Transverse colon (tissue), 4 donors: ENCODE measurements around the gene TNRC18. TPM values are rescaled to one million over a fixed set of nuclear protein-coding genes. Genes with fewer than 3 reads are reported as not detected.
"Not testable (repeated sequence)": the region's sequence is repeated elsewhere in the genome, so short reads cannot be mapped to it uniquely, and the experiment has no call there.

ENCODE experiments used
- DNase-seq: peaks from one replicate; pipeline ENCODE4 v3.0.0-alpha.2; 2019
- H3K27ac ChIP-seq, 4 donors: fragments of 200-600 bp; sonication (generic); 2 replicates each; pipeline ENCODE4 v1.5.1; 2016 to 2018; ENCODE audit warnings: inconsistent platforms in 4 of 4
- H3K27me3 ChIP-seq: fragments of 200-600 bp; sonication (generic); 2 replicates; pipeline ENCODE4 v1.5.1; 2017; ENCODE audit warnings: inconsistent platforms
- H3K36me3 ChIP-seq, 4 donors: fragments of 200-600 bp; sonication (generic); 2 replicates each; pipeline ENCODE4 v1.5.1; 2017 to 2019; ENCODE audit warnings: inconsistent platforms in 4 of 4
- H3K4me1 ChIP-seq, 4 donors: fragments of 200-600 bp; sonication (generic); 2 replicates each; pipeline ENCODE4 v1.5.1; 2017 to 2020; ENCODE audit warnings: inconsistent platforms in 4 of 4
- H3K4me3 ChIP-seq, 4 donors: fragments of 200-600 bp; sonication (generic); 1 replicate in 1 of 4; 2 replicates in 3 of 4; pipeline versions ENCODE4 v1.5.1 to v1.6.1; 2017 to 2019; ENCODE audit warnings: inconsistent platforms in 4 of 4
- H3K9me3 ChIP-seq, 2 donors: fragments of 200-600 bp; sonication (generic); 2 replicates each; pipeline ENCODE4 v1.5.1; 2017 to 2019; ENCODE audit warnings: inconsistent platforms in 2 of 2
- EP300 ChIP-seq: sonication (generic); formaldehyde crosslinking; IDR thresholded peaks from one replicate; pipeline ENCODE4 v1.6.1; 2017; ENCODE audit warnings: antibody characterized with exemption, low read depth
- POLR2A ChIP-seq: fragments of 450-650 bp; IDR thresholded peaks from one replicate; pipeline ENCODE4 v1.6.1; 2016; ENCODE audit warnings: antibody characterized with exemption, mild to moderate bottlenecking, moderate library complexity
- POLR2AphosphoS5 ChIP-seq, 3 donors: sonication (generic); formaldehyde crosslinking; IDR thresholded peaks; one replicate each; pipeline ENCODE4 v1.6.1; 2016; ENCODE audit warnings: antibody characterized with exemption in 3 of 3
- WGBS, 2 donors: methylation state at CpG; one replicate each; pipeline ENCODE4 v1.1.5; 2018; ENCODE audit warnings: low coverage in 1 of 2; 5-methylcytosine and 5-hydroxymethylcytosine counted together
- in situ Hi-C, 4 donors: fragments of 200-750 bp; cut with MboI; loops; one replicate each; pipeline versions ENCODE4 v1.15.0 to v1.15.1; 2017; ENCODE audit warnings: low sequenced_read_pairs in 3 of 4, low pct_ligation_motif_present in 1 of 4, low pct_unique_long_range_greater_than_20kb in 1 of 4
- intact Hi-C: fragments of 100-400 bp; cut with DNase I; formaldehyde crosslinking; loops from one replicate; pipeline ENCODE4 v1.15.1; 2023; ENCODE audit warnings: low total_unique reads
- total RNA-seq, 4 donors: library from RNA; depleted of rRNA; stranded (reverse); fragments of >200 nt; gene quantifications; one replicate each; pipeline ENCODE4 v1.1.0, GENCODE V29; 2016
- TF ChIP-seq, protein P1 (sequence below), 5 experiments: fragments of 200-600 bp in 3 of 5; fragments of 450-650 bp in 2 of 5; sonication (generic) in 3 of 5; IDR thresholded peaks; 1 replicate in 2 of 5; 2 replicates in 3 of 5; pipeline ENCODE4 v1.5.1; 2016 to 2017; ENCODE audit warnings: antibody characterized with exemption in 5 of 5, inconsistent platforms in 3 of 5, mild to moderate bottlenecking in 2 of 5, moderate library complexity in 1 of 5

The TNRC18 gene
- total RNA-seq, 4 donors from 2014 or later, result 91.2 to 430 (median 175) TPM

DNA sequence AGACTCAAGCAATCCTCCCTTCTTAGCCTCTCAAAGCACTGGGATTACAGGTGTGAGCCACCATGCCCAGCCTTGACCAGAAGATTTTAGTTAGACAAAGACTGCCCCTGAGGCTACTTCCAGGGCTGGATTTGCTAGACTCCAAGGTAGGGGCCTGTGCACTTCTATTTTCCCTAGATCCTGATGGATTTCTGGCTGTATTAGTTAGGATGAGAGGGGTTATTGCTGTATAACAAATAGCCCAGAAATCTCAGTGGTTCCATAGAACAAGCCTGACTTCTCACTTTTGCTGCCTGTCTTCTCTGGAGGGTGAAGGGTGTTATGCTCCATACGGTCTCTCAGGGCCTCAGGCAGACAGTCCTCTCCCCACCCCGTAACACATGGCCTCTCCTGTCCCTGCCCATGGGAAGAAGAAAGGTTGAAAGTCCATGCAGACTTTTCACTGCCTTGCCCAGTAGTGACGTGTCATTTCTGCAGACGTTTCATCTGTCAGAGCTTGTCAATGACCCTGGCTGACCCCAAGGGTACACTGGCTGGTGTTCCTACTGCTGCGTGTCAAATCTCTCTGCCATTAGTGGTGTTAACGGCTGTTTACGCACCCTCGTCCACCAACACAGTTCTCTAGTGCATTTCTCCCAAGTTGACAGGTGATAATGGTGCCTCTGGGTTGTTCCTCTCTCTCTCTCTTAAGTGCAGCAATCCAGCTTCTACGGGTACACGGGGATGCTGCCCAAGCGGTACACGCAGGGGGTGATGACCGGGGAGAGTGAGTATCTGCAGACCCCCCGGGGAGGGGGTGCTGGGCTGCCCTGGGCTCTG, 129.3 kb downstream of the TNRC18 start:
- intact Hi-C loops, result no loop called here
- 80 to 88% methylated on average over 1 to 14 of the region's 14 CpGs for WGBS, 2 donors

DNA sequence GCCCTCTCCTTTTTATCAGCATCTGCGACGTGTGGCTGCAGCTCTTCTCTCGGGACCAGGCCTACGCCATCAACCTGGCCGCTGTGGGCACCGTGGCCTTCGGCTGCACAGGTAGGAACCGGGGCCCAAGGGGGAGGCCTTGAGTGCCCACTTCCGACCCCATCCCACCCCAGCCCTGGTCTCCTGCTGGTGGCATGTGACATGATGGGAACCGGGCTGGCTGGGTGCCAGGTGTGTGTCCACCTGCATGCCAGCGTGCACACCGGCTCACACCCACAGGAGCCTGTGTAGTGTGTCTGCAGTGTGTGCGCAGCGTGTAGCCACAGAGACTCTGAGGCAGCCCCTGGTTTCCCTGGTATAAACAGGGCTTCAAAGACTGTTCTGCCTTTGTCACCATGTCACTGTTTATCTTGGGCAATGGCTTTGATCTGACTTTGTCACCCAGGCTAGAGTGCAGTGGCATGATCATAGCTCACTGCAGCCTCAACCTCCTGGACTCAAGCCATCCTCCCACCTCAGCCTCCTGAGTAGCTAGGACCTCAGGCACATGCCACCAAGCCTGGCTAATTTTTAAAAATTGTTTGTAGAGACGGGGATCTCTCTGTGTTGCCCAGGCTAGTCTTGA, 131.8 kb downstream of the TNRC18 start:
- H3K4me1 ChIP-seq, DNase-seq, H3K4me3 ChIP-seq, H3K27ac ChIP-seq, H3K36me3 ChIP-seq, in situ Hi-C loops, H3K27me3 ChIP-seq, H3K9me3 ChIP-seq, intact Hi-C loops: not testable (repeated sequence)
- 73% methylated on average over 15 of the region's 15 CpGs; no CpG with 5 or more reads in 1 of the 2 donors for WGBS, 2 donors

More for the DNA sequence above, 129.3 kb downstream of the TNRC18 start:
- H3K36me3 ChIP-seq, result no peaks in the 10 kb centered on the region
- H3K4me3 ChIP-seq, result no peak overlapping the region
- no peak for TF ChIP-seq EP300
- TF ChIP-seq, protein P1, sequence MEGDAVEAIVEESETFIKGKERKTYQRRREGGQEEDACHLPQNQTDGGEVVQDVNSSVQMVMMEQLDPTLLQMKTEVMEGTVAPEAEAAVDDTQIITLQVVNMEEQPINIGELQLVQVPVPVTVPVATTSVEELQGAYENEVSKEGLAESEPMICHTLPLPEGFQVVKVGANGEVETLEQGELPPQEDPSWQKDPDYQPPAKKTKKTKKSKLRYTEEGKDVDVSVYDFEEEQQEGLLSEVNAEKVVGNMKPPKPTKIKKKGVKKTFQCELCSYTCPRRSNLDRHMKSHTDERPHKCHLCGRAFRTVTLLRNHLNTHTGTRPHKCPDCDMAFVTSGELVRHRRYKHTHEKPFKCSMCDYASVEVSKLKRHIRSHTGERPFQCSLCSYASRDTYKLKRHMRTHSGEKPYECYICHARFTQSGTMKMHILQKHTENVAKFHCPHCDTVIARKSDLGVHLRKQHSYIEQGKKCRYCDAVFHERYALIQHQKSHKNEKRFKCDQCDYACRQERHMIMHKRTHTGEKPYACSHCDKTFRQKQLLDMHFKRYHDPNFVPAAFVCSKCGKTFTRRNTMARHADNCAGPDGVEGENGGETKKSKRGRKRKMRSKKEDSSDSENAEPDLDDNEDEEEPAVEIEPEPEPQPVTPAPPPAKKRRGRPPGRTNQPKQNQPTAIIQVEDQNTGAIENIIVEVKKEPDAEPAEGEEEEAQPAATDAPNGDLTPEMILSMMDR (IDR thresholded peaks at IDR 0.05), result no peak
- no peak for TF ChIP-seq POLR2AphosphoS5 (IDR thresholded peaks at IDR 0.05)
- no peak for TF ChIP-seq POLR2A
- no peaks in the 10 kb centered on the region for H3K9me3 ChIP-seq
- H3K4me1 ChIP-seq, result peaks cover 0 to under 1% (median 0%) of the 10 kb centered on the region in 4 donors
- no peak for DNase-seq
- no peak overlapping the region for H3K27ac ChIP-seq
- peaks cover 12% of the 10 kb centered on the region for H3K27me3 ChIP-seq
- in situ Hi-C loops, result no loop called here

DNA sequence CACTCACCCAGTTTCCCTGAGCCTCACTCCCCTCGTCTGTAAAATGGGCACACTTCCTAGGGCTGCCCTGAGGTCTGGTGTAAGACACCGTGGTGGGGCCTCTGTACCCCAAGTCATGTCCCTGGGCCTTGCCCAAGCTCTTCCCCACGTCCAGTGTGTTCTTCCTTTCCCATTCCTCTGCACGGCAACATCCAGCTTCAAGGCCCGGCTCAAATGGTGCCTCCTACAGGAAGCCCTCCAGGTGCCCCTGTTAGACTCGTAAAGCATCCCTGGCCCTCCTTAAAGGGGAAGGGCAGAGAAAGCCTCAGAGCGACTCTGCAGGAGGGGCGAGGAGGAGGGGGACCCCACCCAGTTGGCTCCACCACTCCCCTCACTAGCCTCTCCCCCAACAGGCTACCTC, 132.3 kb downstream of the TNRC18 start:
- WGBS, 2 donors, result 79% methylated on average over 8 of the region's 8 CpGs; no CpG with 5 or more reads in 1 of the 2 donors
- Histone ChIP-seq H3K27ac (no peak overlapping the region), H3K4me1 (peaks cover 0 to 4% (median 0%) of the 10 kb centered on the region in 4 donors), H3K36me3 (no peaks in the 10 kb centered on the region), H3K27me3 (no peaks in the 10 kb centered on the region), H3K9me3 (no peaks in the 10 kb centered on the region), H3K4me3 (no peak overlapping the region)
- TF ChIP-seq, protein P1 (IDR thresholded peaks at IDR 0.05), result no peak
- TF ChIP-seq POLR2AphosphoS5 (IDR thresholded peaks at IDR 0.05) (no peak), POLR2A (no peak), EP300 (no peak)
- in situ Hi-C loops, result no loop called here
- intact Hi-C loops, result no loop called here
- DNase-seq, result no peak

DNA sequence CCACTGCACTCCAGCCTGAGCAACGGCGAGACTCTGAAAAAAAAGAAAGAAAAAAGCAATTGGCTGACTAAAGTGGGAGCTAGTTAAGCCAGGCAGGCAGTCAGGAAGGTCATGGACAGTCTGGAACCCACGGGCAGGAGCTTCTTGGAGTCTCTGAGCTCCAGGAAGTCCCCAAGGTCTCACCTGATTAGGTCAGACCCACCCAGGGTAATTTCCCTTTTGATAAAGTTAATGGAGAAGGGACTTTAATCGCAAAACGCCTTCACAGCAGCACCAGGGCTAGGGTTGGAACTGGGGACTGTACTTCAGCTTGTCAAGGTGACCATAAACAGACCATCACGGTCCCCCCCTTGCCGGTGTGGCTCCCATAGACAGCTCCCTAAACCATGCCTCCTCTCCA, 134.3 kb downstream of the TNRC18 start:
- Histone ChIP-seq H3K27me3 (peaks cover 4% of the 10 kb centered on the region), H3K4me3 (no peak overlapping the region), H3K9me3 (no peaks in the 10 kb centered on the region), H3K27ac (no peak overlapping the region), H3K36me3 (no peaks in the 10 kb centered on the region), H3K4me1 (peaks cover 0 to 14% (median 5%) of the 10 kb centered on the region in 4 donors)
- no peak for DNase-seq
- WGBS, 2 donors, result 67 to 72% methylated on average over 3 to 7 of the region's 7 CpGs
- intact Hi-C loops, result no loop called here
- in situ Hi-C loops, result no loop called here
- TF ChIP-seq, protein P1 (IDR thresholded peaks at IDR 0.05), result no peak

DNA sequence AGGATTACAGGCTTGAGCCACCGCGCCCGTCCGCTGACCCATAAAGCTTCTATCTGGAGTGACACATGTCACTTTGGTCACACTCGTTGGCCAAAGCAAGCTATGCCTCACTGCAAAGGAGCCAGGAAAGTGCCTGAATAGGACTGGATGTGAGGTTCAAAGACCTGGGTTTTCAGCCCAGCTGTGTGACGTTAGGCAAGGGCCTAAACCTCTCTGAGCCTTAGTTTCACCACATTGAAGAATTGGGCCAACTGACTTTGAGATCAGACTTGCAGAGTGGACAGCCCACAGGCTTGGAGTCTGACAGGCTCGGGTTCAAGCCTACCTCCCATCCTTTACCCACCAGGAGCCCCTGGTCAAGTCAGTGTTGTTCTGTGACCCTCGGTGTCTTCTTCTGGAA, 135.1 kb downstream of the TNRC18 start:
- WGBS, 2 donors, result 92% methylated on average over 8 of the region's 8 CpGs; no CpG with 5 or more reads in 1 of the 2 donors
- in situ Hi-C loops, H3K9me3 ChIP-seq, H3K4me3 ChIP-seq, DNase-seq, intact Hi-C loops, H3K27ac ChIP-seq, H3K27me3 ChIP-seq, H3K36me3 ChIP-seq: not testable (repeated sequence)
- peaks cover 0 to 17% (median 10%) of the 10 kb centered on the region in 4 donors for H3K4me1 ChIP-seq
